ENCODE data around the gene ERVK3-1.

- TF ChIP-seq CTCF (IDR thresholded peaks at IDR 0.05) (no peak), POLR2A (IDR thresholded peaks at IDR 0.05) (no peak)
Measured at GRCh38 chr19:58350001-58350861, 45.1 kb downstream of the ERVK3-1 start.
